ENCODE measurements around the gene HTR7.
"Not testable (repeated sequence)": the region's sequence is repeated elsewhere in the genome, so short reads cannot be mapped to it uniquely, and the experiment has no call there.

Gene HTR7

GRCh38 chr10:90813594-90814365, 44.1 kb downstream of the HTR7 start:
- no peaks in the 10 kb centered on the region for H4K20me1 ChIP-seq
- no peak overlapping the region for H3K4me3 ChIP-seq
- no peak overlapping the region for H3K4me2 ChIP-seq
- H3K4me1 ChIP-seq, result no peaks in the 10 kb centered on the region
- TF ChIP-seq Cebpa-rat (IDR thresholded peaks at IDR 0.05), result no peak
- H3K27me3 ChIP-seq, result no peaks in the 10 kb centered on the region
- 0 out of 2 replicates have a peak, but pooled peaks cover 5% of the 10 kb centered on the region for H3K9me3 ChIP-seq
- H3K27ac ChIP-seq, result no peak overlapping the region
- no peak overlapping the region for H3K9ac ChIP-seq
- no peaks in the 10 kb centered on the region for H3K36me3 ChIP-seq

- not testable (repeated sequence) for H3K36me3 ChIP-seq, H3K27ac ChIP-seq, H3K27me3 ChIP-seq, H3K4me3 ChIP-seq, H3K9ac ChIP-seq, H3K4me2 ChIP-seq, H3K4me1 ChIP-seq, H4K20me1 ChIP-seq
- H3K9me3 ChIP-seq, result peaks cover 24% of the 10 kb centered on the region
These were observed 50.7 kb downstream of the HTR7 start for GRCh38 chr10:90807106-90807505.

- Histone ChIP-seq H3K4me3 (no peak overlapping the region), H3K4me1 (no peaks in the 10 kb centered on the region), H3K36me3 (no peaks in the 10 kb centered on the region), H3K9ac (no peak overlapping the region), H4K20me1 (no peaks in the 10 kb centered on the region), H3K9me3 (peaks cover 24% of the 10 kb centered on the region), H3K27me3 (no peaks in the 10 kb centered on the region), H3K4me2 (no peak overlapping the region), H3K27ac (no peak overlapping the region)
- TF ChIP-seq Cebpa-rat (IDR thresholded peaks at IDR 0.05), result no peak
These were observed 51.2 kb downstream of the HTR7 start for GRCh38 chr10:90806677-90807076.

- Histone ChIP-seq H3K9ac (no peak overlapping the region), H3K27ac (no peak overlapping the region), H3K9me3 (peaks cover 24% of the 10 kb centered on the region), H3K36me3 (no peaks in the 10 kb centered on the region), H3K4me1 (no peaks in the 10 kb centered on the region), H3K4me3 (no peak overlapping the region), H4K20me1 (no peaks in the 10 kb centered on the region), H3K4me2 (no peak overlapping the region), H3K27me3 (no peaks in the 10 kb centered on the region)
- TF ChIP-seq Cebpa-rat (IDR thresholded peaks at IDR 0.05), result no peak
These were observed 52.6 kb downstream of the HTR7 start for GRCh38 chr10:90805206-90805605.

GRCh38 chr10:90804354-90804753, 53.5 kb downstream of the HTR7 start:
- Histone ChIP-seq H3K4me3 (no peak overlapping the region), H3K27ac (no peak overlapping the region)
- TF ChIP-seq Cebpa-rat (IDR thresholded peaks at IDR 0.05), result no peak

GRCh38 chr10:90801608-90802007, 56.2 kb downstream of the HTR7 start:
- no peak overlapping the region for H3K9ac ChIP-seq

More at GRCh38 chr10:90804354-90804753, 53.5 kb downstream of the HTR7 start:
- no peak overlapping the region for H3K4me2 ChIP-seq
- no peak overlapping the region for H3K9ac ChIP-seq
- H4K20me1 ChIP-seq, result no peaks in the 10 kb centered on the region
- no peaks in the 10 kb centered on the region for H3K27me3 ChIP-seq
- H3K9me3 ChIP-seq, result peaks cover 24% of the 10 kb centered on the region
- no peaks in the 10 kb centered on the region for H3K4me1 ChIP-seq
- H3K36me3 ChIP-seq, result no peaks in the 10 kb centered on the region

GRCh38 chr10:90800232-90800796, 57.5 kb downstream of the HTR7 start:
- H3K4me2 ChIP-seq, result no peak overlapping the region
- H3K4me3 ChIP-seq, result no peak overlapping the region
- H3K9me3 ChIP-seq, result peaks cover 22% of the 10 kb centered on the region; the same call in 1 of the 2 replicates
- H4K20me1 ChIP-seq, result no peaks in the 10 kb centered on the region
- no peaks in the 10 kb centered on the region for H3K36me3 ChIP-seq
- no peaks in the 10 kb centered on the region for H3K27me3 ChIP-seq
- H3K9ac ChIP-seq, result no peak overlapping the region
- TF ChIP-seq Cebpa-rat (IDR thresholded peaks at IDR 0.05), result no peak
- H3K4me1 ChIP-seq, result no peaks in the 10 kb centered on the region
- H3K27ac ChIP-seq, result no peak overlapping the region

More at GRCh38 chr10:90801608-90802007, 56.2 kb downstream of the HTR7 start:
- H3K27ac ChIP-seq, result no peak overlapping the region
- no peaks in the 10 kb centered on the region for H3K4me1 ChIP-seq
- H4K20me1 ChIP-seq, result no peaks in the 10 kb centered on the region
- peaks cover 13% of the 10 kb centered on the region for H3K9me3 ChIP-seq
- no peak for TF ChIP-seq Cebpa-rat (IDR thresholded peaks at IDR 0.05)
- no peak overlapping the region for H3K4me2 ChIP-seq
- H3K4me3 ChIP-seq, result no peak overlapping the region
- H3K27me3 ChIP-seq, result no peaks in the 10 kb centered on the region
- H3K36me3 ChIP-seq, result no peaks in the 10 kb centered on the region

- no peaks in the 10 kb centered on the region for H4K20me1 ChIP-seq
- no peaks in the 10 kb centered on the region for H3K27me3 ChIP-seq
- no peak overlapping the region for H3K4me3 ChIP-seq
- no peaks in the 10 kb centered on the region for H3K4me1 ChIP-seq
- H3K4me2 ChIP-seq, result no peak overlapping the region
- no peak for TF ChIP-seq Cebpa-rat (IDR thresholded peaks at IDR 0.05)
- no peaks in the 10 kb centered on the region for H3K36me3 ChIP-seq
- H3K9me3 ChIP-seq, result peaks cover 31% of the 10 kb centered on the region; the same call in 1 of the 2 replicates
- no peak overlapping the region for H3K27ac ChIP-seq
- H3K9ac ChIP-seq, result no peak overlapping the region
These were observed 58.7 kb downstream of the HTR7 start for GRCh38 chr10:90799172-90799571.

GRCh38 chr10:90798482-90798881, 59.4 kb downstream of the HTR7 start:
- H3K4me3 ChIP-seq, result no peak overlapping the region
- TF ChIP-seq Cebpa-rat (IDR thresholded peaks at IDR 0.05), result no peak
- H4K20me1 ChIP-seq, result no peaks in the 10 kb centered on the region
- no peaks in the 10 kb centered on the region for H3K4me1 ChIP-seq
- no peak overlapping the region for H3K4me2 ChIP-seq
- H3K27ac ChIP-seq, result no peak overlapping the region
- peaks cover 24% of the 10 kb centered on the region; the same call in 1 of the 2 replicates for H3K9me3 ChIP-seq
- H3K27me3 ChIP-seq, result no peaks in the 10 kb centered on the region
- no peak overlapping the region for H3K9ac ChIP-seq
- H3K36me3 ChIP-seq, result no peaks in the 10 kb centered on the region

- peaks cover 30% of the 10 kb centered on the region for H3K4me1 ChIP-seq
- no peak overlapping the region for H3K9ac ChIP-seq
- no peaks in the 10 kb centered on the region for H4K20me1 ChIP-seq
- no peaks in the 10 kb centered on the region for H3K36me3 ChIP-seq
- TF ChIP-seq Cebpa-rat (IDR thresholded peaks at IDR 0.05), result no peak
- no peak overlapping the region for H3K27ac ChIP-seq
- H3K4me3 ChIP-seq, result no peak overlapping the region
- peak overlapping the region; percentile 11 for H3K4me2 ChIP-seq
- no peaks in the 10 kb centered on the region for H3K27me3 ChIP-seq
- peaks cover 10% of the 10 kb centered on the region; the same call in 1 of the 2 replicates for H3K9me3 ChIP-seq
These were observed 67.4 kb downstream of the HTR7 start for GRCh38 chr10:90790422-90790821.

Data from BLaER1 (cell line).